Measurements from ENCODE around the gene MRPL12. TPM values are rescaled to one million over a fixed set of nuclear protein-coding genes. Genes with fewer than 3 reads are reported as not detected.
"Not testable (repeated sequence)": the region's sequence is repeated elsewhere in the genome, so short reads cannot be mapped to it uniquely, and the experiment has no call there.

Gene MRPL12
- total RNA-seq, 8 experiments from 2014 or later: 17.0 to 155 (median 39.6) TPM

- 69 to 100% (median 93%) methylated on average over 1 to 8 of the region's 18 CpGs; no CpG with 5 or more reads in 5 of the 10 experiments for WGBS, 10 experiments
- in situ Hi-C loops (cut with MboI; ENCODE audit: low pct_unique_long_range_greater_than_20kb in 2 of 9, low sequenced_read_pairs in 9 of 9, unreplicated experiment in 9 of 9): no loop called here
- peaks cover 15% of the 10 kb centered on the region in 2 donors for H3K4me1 ChIP-seq (replicated peaks in 1 of 2)
- no peak overlapping the region for H3K27ac ChIP-seq
- H3K4me3 ChIP-seq: no peak overlapping the region
- no peak for ATAC-seq (replicated peaks in 6 of 8)
Observed at GRCh38 chr17:81667754-81668153, 35.4 kb upstream of the MRPL12 start.

- 88 to 100% (median 93%) methylated on average over 1 to 6 of the region's 18 CpGs; no CpG with 5 or more reads in 7 of the 10 experiments for WGBS, 10 experiments
- in situ Hi-C loops (cut with MboI; ENCODE audit: low pct_unique_long_range_greater_than_20kb in 2 of 9, low sequenced_read_pairs in 9 of 9, unreplicated experiment in 9 of 9): no loop called here
- Histone ChIP-seq H3K27ac (no peak overlapping the region), H3K4me1 (replicated peaks in 1 of 2) (peaks cover 5 to 9% of the 10 kb centered on the region in 2 donors), H3K4me3 (no peak overlapping the region)
- peak in 5 of 8 experiments; percentile 7 to 24 (median 13) for ATAC-seq (replicated peaks in 6 of 8)
Observed at GRCh38 chr17:81672504-81672903, 30.7 kb upstream of the MRPL12 start.

- WGBS, 10 experiments: 80 to 100% (median 93%) methylated on average over 1 to 9 of the region's 16 CpGs; no CpG with 5 or more reads in 4 of the 10 experiments
- no peak overlapping the region for H3K27ac ChIP-seq
- no peak overlapping the region for H3K4me3 ChIP-seq
- ATAC-seq (replicated peaks in 6 of 8): peak in 5 of 8 experiments; percentile 8 to 21 (median 14)
- peaks cover under 1 to 4% of the 10 kb centered on the region in 2 donors for H3K4me1 ChIP-seq (replicated peaks in 1 of 2)
- in situ Hi-C loops (cut with MboI; ENCODE audit: low pct_unique_long_range_greater_than_20kb in 2 of 9, low sequenced_read_pairs in 9 of 9, unreplicated experiment in 9 of 9): no loop called here
Observed at GRCh38 chr17:81672954-81673353, 30.2 kb upstream of the MRPL12 start.

- Histone ChIP-seq H3K4me3 (no peak overlapping the region), H3K4me1 (replicated peaks in 1 of 2) (peaks cover 0 to 3% of the 10 kb centered on the region in 2 donors), H3K27ac (no peak overlapping the region)
- 78 to 100% (median 87%) methylated on average over 1 to 13 of the region's 18 CpGs; no CpG with 5 or more reads in 3 of the 10 experiments for WGBS, 10 experiments
- in situ Hi-C loops (cut with MboI; ENCODE audit: low pct_unique_long_range_greater_than_20kb in 2 of 9, low sequenced_read_pairs in 9 of 9, unreplicated experiment in 9 of 9): no loop called here
- ATAC-seq (replicated peaks in 6 of 8): no peak
Observed at GRCh38 chr17:81673561-81674258, 29.5 kb upstream of the MRPL12 start.

GRCh38 chr17:81675515-81676221 lies 27.5 kb upstream of the MRPL12 start:
- in situ Hi-C loops (cut with MboI; ENCODE audit: low pct_unique_long_range_greater_than_20kb in 2 of 9, low sequenced_read_pairs in 9 of 9, unreplicated experiment in 9 of 9); H3K27ac ChIP-seq; H3K4me3 ChIP-seq; H3K4me1 ChIP-seq (replicated peaks in 1 of 2): not testable (repeated sequence)
- 14 to 62% (median 47%) methylated on average over 2 to 9 of the region's 18 CpGs; no CpG with 5 or more reads in 5 of the 10 experiments for WGBS, 10 experiments
- ATAC-seq (replicated peaks in 6 of 8): peak in 1 of 8 experiments; percentile 24

GRCh38 chr17:81676906-81677305 lies 26.3 kb upstream of the MRPL12 start:
- in situ Hi-C loops (cut with MboI; ENCODE audit: low pct_unique_long_range_greater_than_20kb in 2 of 9, low sequenced_read_pairs in 9 of 9, unreplicated experiment in 9 of 9): no loop called here
- peak in 4 of 8 experiments; percentile 8 to 18 (median 10) for ATAC-seq (replicated peaks in 6 of 8)
- H3K4me3 ChIP-seq: no peak overlapping the region
- no peak overlapping the region for H3K27ac ChIP-seq
- peaks cover 0 to 3% of the 10 kb centered on the region in 2 donors for H3K4me1 ChIP-seq (replicated peaks in 1 of 2)
- WGBS, 10 experiments: 80 to 97% (median 93%) methylated on average over 1 to 6 of the region's 17 CpGs; no CpG with 5 or more reads in 6 of the 10 experiments

- in situ Hi-C loops (cut with MboI; ENCODE audit: low pct_unique_long_range_greater_than_20kb in 2 of 9, low sequenced_read_pairs in 9 of 9, unreplicated experiment in 9 of 9): no loop called here
- WGBS, 10 experiments: 61 to 97% (median 91%) methylated on average over 2 to 10 of the region's 11 CpGs; no CpG with 5 or more reads in 3 of the 10 experiments
Observed at GRCh38 chr17:81680150-81680549, 23.0 kb upstream of the MRPL12 start.

GRCh38 chr17:81681672-81682071 lies 21.5 kb upstream of the MRPL12 start:
- no peak overlapping the region for H3K4me3 ChIP-seq
- peaks cover 8 to 13% of the 10 kb centered on the region in 2 donors for H3K4me1 ChIP-seq (replicated peaks in 1 of 2)
- in situ Hi-C loops (cut with MboI; ENCODE audit: low pct_unique_long_range_greater_than_20kb in 2 of 9, low sequenced_read_pairs in 9 of 9, unreplicated experiment in 9 of 9): no loop called here
- H3K27ac ChIP-seq: no peak overlapping the region
- 80 to 100% (median 94%) methylated on average over 1 to 3 of the region's 17 CpGs; no CpG with 5 or more reads in 6 of the 10 experiments for WGBS, 10 experiments
- ATAC-seq (replicated peaks in 6 of 8): no peak

More at GRCh38 chr17:81680150-81680549, 23.0 kb upstream of the MRPL12 start:
- ATAC-seq (replicated peaks in 6 of 8): no peak
- Histone ChIP-seq H3K4me3 (no peak overlapping the region), H3K27ac (no peak overlapping the region), H3K4me1 (replicated peaks in 1 of 2) (peaks cover 11 to 13% of the 10 kb centered on the region in 2 donors)

GRCh38 chr17:81682565-81683207 lies 20.5 kb upstream of the MRPL12 start:
- H3K4me1 ChIP-seq (replicated peaks in 1 of 2): peaks cover 8 to 13% of the 10 kb centered on the region in 2 donors
- WGBS, 10 experiments: 0 to 85% (median 34%) methylated on average over 2 to 11 of the region's 19 CpGs; no CpG with 5 or more reads in 4 of the 10 experiments
- H3K27ac ChIP-seq: peak overlapping the region; percentile 89 to 92
- in situ Hi-C loops (cut with MboI; ENCODE audit: low pct_unique_long_range_greater_than_20kb in 2 of 9, low sequenced_read_pairs in 9 of 9, unreplicated experiment in 9 of 9): no loop called here
- no peak for ATAC-seq (replicated peaks in 6 of 8)
- peak overlapping the region; percentile 81 to 97 (median 90) for H3K4me3 ChIP-seq

- 0 to 2% (median 0%) methylated on average over 4 to 19 of the region's 37 CpGs; no CpG with 5 or more reads in 7 of the 10 experiments for WGBS, 10 experiments
- in situ Hi-C loops (cut with MboI; ENCODE audit: low pct_unique_long_range_greater_than_20kb in 2 of 9, low sequenced_read_pairs in 9 of 9, unreplicated experiment in 9 of 9): no loop called here
- Histone ChIP-seq H3K4me1 (replicated peaks in 1 of 2) (peaks cover 8 to 13% of the 10 kb centered on the region in 2 donors), H3K4me3 (peak overlapping the region; percentile 81 to 97 (median 90)), H3K27ac (peak overlapping the region; percentile 89 to 92)
- peak in 3 of 8 experiments; percentile 4 to 14 (median 6) for ATAC-seq (replicated peaks in 6 of 8)
Observed at GRCh38 chr17:81683208-81683583, 20.0 kb upstream of the MRPL12 start.

GRCh38 chr17:81683584-81684441 lies 19.4 kb upstream of the MRPL12 start, which contains the start of the genes ARL16 and HGS:
ARL16 (minus strand) TSS chr17:81683797; CDS start chr17:81683753, 44 bp downstream.
HGS (plus strand) TSS chr17:81684011; CDS start chr17:81684067, 56 bp downstream.
- WGBS, 10 experiments: 0 to 1% (median 0%) methylated on average over 4 to 32 of the region's 112 CpGs; no CpG with 5 or more reads in 5 of the 10 experiments
- in situ Hi-C loops (cut with MboI; ENCODE audit: low pct_unique_long_range_greater_than_20kb in 2 of 9, low sequenced_read_pairs in 9 of 9, unreplicated experiment in 9 of 9): no loop called here
- Histone ChIP-seq H3K4me1 (replicated peaks in 1 of 2) (peaks cover 8 to 13% of the 10 kb centered on the region in 2 donors), H3K4me3 (peak within 1 kb of the TSS; percentile 81 to 97 (median 90)), H3K27ac (peak within 1 kb of the TSS; percentile 89 to 92)
- peak; percentile 81 to 96 (median 94) for ATAC-seq (replicated peaks in 6 of 8)

GRCh38 chr17:81684442-81684911 lies 18.7 kb upstream of the MRPL12 start:
- peak overlapping the region; percentile 81 to 97 (median 90) for H3K4me3 ChIP-seq
- peaks cover 8 to 13% of the 10 kb centered on the region in 2 donors for H3K4me1 ChIP-seq (replicated peaks in 1 of 2)
- in situ Hi-C loops (cut with MboI; ENCODE audit: low pct_unique_long_range_greater_than_20kb in 2 of 9, low sequenced_read_pairs in 9 of 9, unreplicated experiment in 9 of 9): no loop called here
- peak overlapping the region; percentile 74 to 86 for H3K27ac ChIP-seq
- peak in 2 of 8 experiments; percentile 29 to 39 for ATAC-seq (replicated peaks in 6 of 8)
- WGBS, 10 experiments: 0 to 21% (median 0%) methylated on average over 1 to 9 of the region's 16 CpGs; no CpG with 5 or more reads in 1 of the 10 experiments

Data from motor neuron (in vitro differentiated cells).